ENCODE results near the gene SHROOM3. TPM values are rescaled to one million over a fixed set of nuclear protein-coding genes. Genes with fewer than 3 reads are reported as not detected.

SHROOM3 gene
- total RNA-seq, 6 donors from 2014 or later = 62.3 to 216 (median 116) TPM

DNA sequence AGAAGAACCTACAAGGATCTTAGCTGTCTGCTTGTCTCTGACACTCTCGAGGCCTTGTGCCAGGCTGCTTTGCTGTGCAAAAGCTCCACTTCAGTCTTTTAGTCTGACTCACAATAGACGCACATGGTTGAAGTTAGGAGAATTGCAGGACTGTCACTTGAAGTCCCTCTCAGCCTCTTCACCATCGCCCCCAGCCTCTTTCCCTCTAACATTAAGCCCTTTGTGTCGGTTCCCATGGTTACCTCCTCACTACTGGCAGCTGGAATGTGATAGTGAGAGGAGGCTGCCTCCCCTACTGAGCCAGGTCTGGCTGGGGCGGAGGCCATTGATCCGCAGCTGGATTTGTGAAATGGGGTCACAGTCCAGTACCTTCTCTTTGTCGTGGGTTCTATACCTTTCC, 261.1 kb downstream of the SHROOM3 start:
- Histone ChIP-seq H3K36me3 (no peaks in the 10 kb centered on the region), H3K4me1 (peaks cover 3 to 12% (median 10%) of the 10 kb centered on the region in 4 donors), H3K4me3 (no peak overlapping the region), H3K27me3 (no peaks in the 10 kb centered on the region), H3K27ac (no peak overlapping the region), H3K9me3 (no peaks in the 10 kb centered on the region)
- 65 to 74% methylated on average over 4 to 7 of the region's 7 CpGs for WGBS, 2 donors
- DNase-seq (no peak), ATAC-seq (ENCODE audit: low FRiP score in 2 of 2) (no peak)
- no peak for TF ChIP-seq POLR2AphosphoS5 (IDR thresholded peaks at IDR 0.05)
- no peak for TF ChIP-seq POLR2A (IDR thresholded peaks at IDR 0.05)
- no peak for TF ChIP-seq EP300 (IDR thresholded peaks at IDR 0.05)
- TF ChIP-seq, protein P1, sequence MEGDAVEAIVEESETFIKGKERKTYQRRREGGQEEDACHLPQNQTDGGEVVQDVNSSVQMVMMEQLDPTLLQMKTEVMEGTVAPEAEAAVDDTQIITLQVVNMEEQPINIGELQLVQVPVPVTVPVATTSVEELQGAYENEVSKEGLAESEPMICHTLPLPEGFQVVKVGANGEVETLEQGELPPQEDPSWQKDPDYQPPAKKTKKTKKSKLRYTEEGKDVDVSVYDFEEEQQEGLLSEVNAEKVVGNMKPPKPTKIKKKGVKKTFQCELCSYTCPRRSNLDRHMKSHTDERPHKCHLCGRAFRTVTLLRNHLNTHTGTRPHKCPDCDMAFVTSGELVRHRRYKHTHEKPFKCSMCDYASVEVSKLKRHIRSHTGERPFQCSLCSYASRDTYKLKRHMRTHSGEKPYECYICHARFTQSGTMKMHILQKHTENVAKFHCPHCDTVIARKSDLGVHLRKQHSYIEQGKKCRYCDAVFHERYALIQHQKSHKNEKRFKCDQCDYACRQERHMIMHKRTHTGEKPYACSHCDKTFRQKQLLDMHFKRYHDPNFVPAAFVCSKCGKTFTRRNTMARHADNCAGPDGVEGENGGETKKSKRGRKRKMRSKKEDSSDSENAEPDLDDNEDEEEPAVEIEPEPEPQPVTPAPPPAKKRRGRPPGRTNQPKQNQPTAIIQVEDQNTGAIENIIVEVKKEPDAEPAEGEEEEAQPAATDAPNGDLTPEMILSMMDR (IDR thresholded peaks at IDR 0.05) = no peak

DNA sequence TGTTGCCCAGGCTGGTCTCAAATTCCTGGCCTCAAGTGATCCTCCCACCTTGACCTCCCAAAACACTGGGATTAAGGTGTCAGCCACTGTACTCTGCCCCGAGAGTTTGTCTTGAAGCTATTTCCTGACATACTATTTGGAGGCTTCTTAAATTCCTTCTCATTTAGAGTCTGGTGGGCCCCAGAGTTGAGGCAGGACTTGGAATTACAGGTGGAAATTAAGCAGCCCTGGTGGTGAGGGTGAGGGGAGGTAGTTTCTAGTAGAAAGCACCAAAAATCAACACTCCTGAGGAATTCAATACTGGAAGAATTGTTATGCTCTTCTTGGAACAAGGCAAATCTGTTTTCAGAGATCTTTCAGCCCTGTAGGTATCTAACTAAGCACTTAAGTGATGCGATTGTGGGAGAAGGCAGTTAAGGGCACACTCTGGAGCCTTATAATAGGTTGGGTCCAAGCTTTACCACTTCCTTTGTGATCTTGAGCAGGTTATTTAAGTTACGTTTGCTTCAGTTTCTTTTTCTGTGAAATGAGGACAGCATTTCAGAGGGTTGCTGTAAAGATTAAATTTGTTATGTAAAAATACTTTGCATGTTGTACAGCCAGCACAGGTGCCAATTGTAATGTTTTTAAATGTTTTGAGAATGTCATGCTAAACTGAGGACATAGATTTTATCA, 262.2 kb downstream of the SHROOM3 start:
- ATAC-seq (ENCODE audit: low FRiP score in 2 of 2) (no peak), DNase-seq (no peak)
- no peak overlapping the region for H3K27ac ChIP-seq
- no peaks in the 10 kb centered on the region for H3K36me3 ChIP-seq
- H3K9me3 ChIP-seq = no peaks in the 10 kb centered on the region
- H3K27me3 ChIP-seq = no peaks in the 10 kb centered on the region
- peaks cover 0 to 3% (median under 1%) of the 10 kb centered on the region in 4 donors for H3K4me1 ChIP-seq
- no peak overlapping the region for H3K4me3 ChIP-seq
- TF ChIP-seq, protein P1 (IDR thresholded peaks at IDR 0.05) = no peak
- TF ChIP-seq POLR2A (IDR thresholded peaks at IDR 0.05) = no peak
- no peak for TF ChIP-seq EP300 (IDR thresholded peaks at IDR 0.05)
- no peak for TF ChIP-seq POLR2AphosphoS5 (IDR thresholded peaks at IDR 0.05)
- 79 to 81% methylated on average over 3 of the region's 3 CpGs for WGBS, 2 donors

DNA sequence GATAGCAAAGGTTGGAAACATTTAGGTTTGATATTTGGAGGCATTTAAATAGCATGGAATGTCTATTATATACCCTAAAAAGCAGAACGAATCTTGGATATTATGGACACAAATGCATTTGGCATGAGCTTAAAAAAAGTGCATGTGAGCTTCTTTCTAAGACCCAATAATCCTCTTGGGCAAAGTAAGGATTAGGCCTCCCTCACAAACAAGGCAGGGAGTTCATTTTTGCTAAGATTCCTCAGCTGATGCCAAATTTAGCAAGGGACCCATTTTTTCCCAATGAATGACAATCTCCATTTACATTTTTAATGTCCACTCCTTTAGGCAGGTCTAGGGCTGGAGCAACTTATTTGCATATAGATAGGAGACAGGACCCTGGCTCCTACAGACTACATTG, 263.1 kb downstream of the SHROOM3 start:
- H3K27me3 ChIP-seq = no peaks in the 10 kb centered on the region
- H3K9me3 ChIP-seq = no peaks in the 10 kb centered on the region
- WGBS, 2 donors = 88 to 93% methylated on average over 1 of the region's 1 CpG
- ATAC-seq (ENCODE audit: low FRiP score in 2 of 2) (no peak), DNase-seq (no peak)
- TF ChIP-seq, protein P1 (IDR thresholded peaks at IDR 0.05) = no peak
- TF ChIP-seq EP300 (IDR thresholded peaks at IDR 0.05) = no peak
- TF ChIP-seq POLR2A (IDR thresholded peaks at IDR 0.05) = no peak
- no peak for TF ChIP-seq POLR2AphosphoS5 (IDR thresholded peaks at IDR 0.05)
- no peak overlapping the region for H3K4me3 ChIP-seq
- H3K4me1 ChIP-seq = peaks cover 0 to 9% (median 4%) of the 10 kb centered on the region in 4 donors
- no peaks in the 10 kb centered on the region for H3K36me3 ChIP-seq
- H3K27ac ChIP-seq = no peak overlapping the region

DNA sequence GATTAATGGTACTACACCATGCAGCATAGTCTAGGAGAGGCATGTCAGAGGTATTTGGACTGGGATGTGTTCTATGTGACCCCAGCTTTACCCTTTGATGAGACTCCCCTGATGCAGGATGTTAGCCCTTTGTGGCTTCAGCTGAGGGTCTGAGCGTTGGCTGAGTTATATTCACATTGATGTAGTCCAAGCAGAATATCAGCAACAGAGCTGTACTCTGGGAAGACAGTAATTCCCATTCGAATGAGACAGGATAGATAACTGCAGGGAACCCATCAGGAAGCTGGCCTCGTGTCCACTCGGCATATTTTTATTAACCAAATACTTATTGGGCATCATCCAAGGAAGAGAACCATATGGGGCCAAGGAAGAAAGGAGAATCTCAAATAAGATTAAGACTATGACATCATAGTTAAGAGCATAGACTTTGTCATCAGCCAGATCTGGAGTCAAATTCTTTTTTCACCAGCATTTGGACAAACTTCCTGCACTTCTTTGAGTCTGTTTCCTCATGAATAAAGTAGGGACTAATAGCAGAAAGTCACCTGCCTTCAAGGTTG, 264.8 kb downstream of the SHROOM3 start:
- Histone ChIP-seq H3K4me1 (peaks cover 16 to 22% (median 18%) of the 10 kb centered on the region in 4 donors), H3K27ac (no peak overlapping the region), H3K4me3 (no peak overlapping the region), H3K27me3 (no peaks in the 10 kb centered on the region), H3K9me3 (no peaks in the 10 kb centered on the region), H3K36me3 (no peaks in the 10 kb centered on the region)
- TF ChIP-seq, protein P1 (IDR thresholded peaks at IDR 0.05) = no peak
- no peak for TF ChIP-seq EP300 (IDR thresholded peaks at IDR 0.05)
- TF ChIP-seq POLR2AphosphoS5 (IDR thresholded peaks at IDR 0.05) = no peak
- no peak for TF ChIP-seq POLR2A (IDR thresholded peaks at IDR 0.05)
- ATAC-seq (ENCODE audit: low FRiP score in 2 of 2) (no peak), DNase-seq (no peak)
- WGBS, 2 donors = 83 to 84% methylated on average over 4 of the region's 4 CpGs
